ENCODE measurements around the gene PTPN18. TPM values are rescaled to one million over a fixed set of nuclear protein-coding genes. Genes with fewer than 3 reads are reported as not detected.

The PTPN18 gene
- total RNA-seq, 1 experiment from 2014 or later = 34.4 TPM

- no TSS peak for BruUV-seq (replicated peaks)
- H3K36me3 Mint-ChIP-seq (ENCODE audit: insufficient read depth, unreplicated experiment) = peaks cover 18% of the 10 kb centered on the region
- H3K27me3 Mint-ChIP-seq (ENCODE audit: insufficient read depth, unreplicated experiment) = no peaks in the 10 kb centered on the region
- DNase-seq (ENCODE audit: unreplicated experiment) = no peak
- CTCF ChIA-PET = interaction anchor here (0.6 to 0.7 kb wide), 2 partner anchors 61 to 488 kb away, joined by 3 to 4 read pairs; no protein-coding TSS in a partner anchor
- H3K9me3 Mint-ChIP-seq (ENCODE audit: unreplicated experiment) = no peaks in the 10 kb centered on the region
- H3K4me3 Mint-ChIP-seq (ENCODE audit: unreplicated experiment) = no peak overlapping the region
- intact Hi-C loops (cut with micrococcal nuclease) = no loop called here
- POLR2A ChIA-PET = interaction anchor here (0.8 to 4.7 kb wide), 2 partner anchors 9 to 33 kb away, joined by 3 to 53 read pairs; partner anchors contain the start of gene IMP4
- no peak for TF ChIP-seq CTCF (IDR thresholded peaks at IDR 0.05; ENCODE audit: unreplicated experiment)
- no peak overlapping the region for H3K27ac Mint-ChIP-seq (ENCODE audit: low read depth, unreplicated experiment)
- H3K4me1 Mint-ChIP-seq (ENCODE audit: insufficient read depth, unreplicated experiment) = peaks cover 17% of the 10 kb centered on the region
Measured at GRCh38 chr2:130351711-130352110, 4.1 kb upstream of the PTPN18 start.

GRCh38 chr2:130352237-130352636 lies 3.6 kb upstream of the PTPN18 start:
- H3K27me3 Mint-ChIP-seq (ENCODE audit: insufficient read depth, unreplicated experiment) = no peaks in the 10 kb centered on the region
- no peak overlapping the region for H3K4me3 Mint-ChIP-seq (ENCODE audit: unreplicated experiment)
- TF ChIP-seq CTCF (IDR thresholded peaks at IDR 0.05; ENCODE audit: unreplicated experiment) = no peak
- ChIA-PET CTCF (interaction anchor here (0.6 kb wide), 1 partner anchor 61 kb away, joined by 4 read pairs; no protein-coding TSS in a partner anchor), POLR2A (interaction anchor here (0.8 to 4.7 kb wide), 2 partner anchors 9 to 32 kb away, joined by 3 to 53 read pairs; partner anchors contain the start of gene IMP4)
- intact Hi-C loops (cut with micrococcal nuclease) = no loop called here
- no peak overlapping the region for H3K27ac Mint-ChIP-seq (ENCODE audit: low read depth, unreplicated experiment)
- no peak for DNase-seq (ENCODE audit: unreplicated experiment)
- H3K36me3 Mint-ChIP-seq (ENCODE audit: insufficient read depth, unreplicated experiment) = peaks cover 15% of the 10 kb centered on the region
- H3K9me3 Mint-ChIP-seq (ENCODE audit: unreplicated experiment) = no peaks in the 10 kb centered on the region
- peaks cover 17% of the 10 kb centered on the region for H3K4me1 Mint-ChIP-seq (ENCODE audit: insufficient read depth, unreplicated experiment)
- no TSS peak for BruUV-seq (replicated peaks)

- Mint-ChIP-seq H3K4me1 (ENCODE audit: insufficient read depth, unreplicated experiment) (peaks cover 17% of the 10 kb centered on the region), H3K27ac (ENCODE audit: low read depth, unreplicated experiment) (no peak overlapping the region), H3K9me3 (ENCODE audit: unreplicated experiment) (no peaks in the 10 kb centered on the region), H3K36me3 (ENCODE audit: insufficient read depth, unreplicated experiment) (peaks cover 2% of the 10 kb centered on the region), H3K27me3 (ENCODE audit: insufficient read depth, unreplicated experiment) (no peaks in the 10 kb centered on the region), H3K4me3 (ENCODE audit: unreplicated experiment) (no peak overlapping the region)
- ChIA-PET POLR2A (interaction anchor here (4.7 kb wide), 1 partner anchor 11 kb away, joined by 53 read pairs; the partner anchor contains the start of gene IMP4), CTCF (interaction anchor here (0.5 to 1.4 kb wide), 8 partner anchors 9 to 1319 kb away, joined by 3 to 6 read pairs (median 4); partner anchors contain the start of gene IMP4)
- TF ChIP-seq CTCF (IDR thresholded peaks at IDR 0.05; ENCODE audit: unreplicated experiment) = no peak
- DNase-seq (ENCODE audit: unreplicated experiment) = no peak
- intact Hi-C loops (cut with micrococcal nuclease) = no loop called here
- no TSS peak for BruUV-seq (replicated peaks)
Measured at GRCh38 chr2:130353291-130354138, 2.3 kb upstream of the PTPN18 start.

GRCh38 chr2:130354139-130354428 lies 1.8 kb upstream of the PTPN18 start:
- ChIA-PET POLR2A (interaction anchor here (1.2 to 4.7 kb wide), 2 partner anchors 11 to 173 kb away, joined by 5 to 53 read pairs; partner anchors contain the start of genes IMP4 and SMPD4), CTCF (interaction anchor here (0.6 to 1.4 kb wide), 4 partner anchors 11 to 205 kb away, joined by 3 to 6 read pairs (median 5); partner anchors contain the start of gene IMP4)
- H3K27me3 Mint-ChIP-seq (ENCODE audit: insufficient read depth, unreplicated experiment) = no peaks in the 10 kb centered on the region

More at GRCh38 chr2:130354139-130354428, 1.8 kb upstream of the PTPN18 start:
- TF ChIP-seq CTCF (IDR thresholded peaks at IDR 0.05; ENCODE audit: unreplicated experiment) = no peak
- DNase-seq (ENCODE audit: unreplicated experiment) = no peak
- no peak overlapping the region for H3K27ac Mint-ChIP-seq (ENCODE audit: low read depth, unreplicated experiment)
- intact Hi-C loops (cut with micrococcal nuclease) = no loop called here
- H3K36me3 Mint-ChIP-seq (ENCODE audit: insufficient read depth, unreplicated experiment) = no peaks in the 10 kb centered on the region
- H3K9me3 Mint-ChIP-seq (ENCODE audit: unreplicated experiment) = no peaks in the 10 kb centered on the region
- peak overlapping the region; percentile 78 for H3K4me3 Mint-ChIP-seq (ENCODE audit: unreplicated experiment)
- peaks cover 17% of the 10 kb centered on the region for H3K4me1 Mint-ChIP-seq (ENCODE audit: insufficient read depth, unreplicated experiment)
- BruUV-seq (replicated peaks) = no TSS peak

All from MCF 10A (cell line).